HepG2 (cell line): ENCODE results near the gene ARHGAP30. TPM values are rescaled to one million over a fixed set of nuclear protein-coding genes. Genes with fewer than 3 reads are reported as not detected.

ENCODE experiments used
- ATAC-seq: fragments of 200-7000 bp; cut with Tn5 transposase; 3 replicates; pipeline ENCODE4 v1.9.1; 2020; ENCODE audit warnings: mild to moderate bottlenecking, moderate library complexity
- BruUV-seq: library from RNA; stranded (reverse); fragments of 400-500 nt; replicated peaks from 2 replicates; lab custom pipeline; 2021; lab: Mats Ljungman, UMichigan
- CTCF ChIA-PET: fragments of 300-600 bp; formaldehyde crosslinking; extraction: SDS; loops from one replicate; lab custom pipeline; 2021; ENCODE audit warnings: low total read pairs, inconsistent platforms, low intra/inter-chr PET ratio; lab: Yijun Ruan, JAX
- POLR2A ChIA-PET: fragments of 350-600 bp; sonication (Branson Sonifier 250); formaldehyde crosslinking; loops from one replicate; lab custom pipeline; 2020; ENCODE audit warnings: antibody characterized with exemption, inconsistent platforms; lab: Yijun Ruan, JAX
- DNase-seq: peaks from one replicate; pipeline ENCODE4 v3.0.0-alpha.2; 2015; ENCODE audit warnings: low spot score
- FAIRE-seq: peaks from 3 replicates; lab custom pipeline; 2011; peaks lifted over from hg19 to GRCh38; lab: Jason Lieb, UNC
- H2AFZ ChIP-seq: one replicate; pipeline ENCODE4 v1.6.1; 2011; ENCODE audit warnings: low read length, inconsistent platforms
- H3K27ac ChIP-seq: fragments of 300-600 bp; 3 replicates; pipeline ENCODE4 v1.8.0; 2011; ENCODE audit warnings: mixed run types, mild to moderate bottlenecking, mixed read lengths, low read length, inconsistent platforms; ENCODE audit not compliant: insufficient read depth; ENCODE audit errors: extremely low read length
- H3K27me3 ChIP-seq, 2 experiments: fragments of 200-600 bp in 1 of 2; 2 replicates in 1 of 2; 3 replicates in 1 of 2; pipeline versions ENCODE4 v1.6.0 to v1.8.0; 2011; ENCODE audit warnings: low read length in 2 of 2, mild to moderate bottlenecking in 2 of 2, moderate library complexity in 2 of 2, inconsistent platforms in 1 of 2; ENCODE audit not compliant: insufficient read depth in 2 of 2, control insufficient read depth in 1 of 2
- H3K36me3 ChIP-seq, 2 experiments: fragments of 200-600 bp in 1 of 2; replicated peaks in 1 of 2; 2 replicates in 1 of 2; 3 replicates in 1 of 2; pipeline versions ENCODE4 v1.5.1 to v1.8.0; 2011; ENCODE audit warnings: low read length in 2 of 2, inconsistent platforms in 1 of 2; ENCODE audit not compliant: insufficient read depth in 2 of 2, control insufficient read depth in 1 of 2
- H3K4me1 ChIP-seq: 2 replicates; pipeline ENCODE4 v1.5.1; 2012; ENCODE audit warnings: low read length, inconsistent platforms; ENCODE audit not compliant: insufficient read depth
- H3K4me2 ChIP-seq: 2 replicates; pipeline ENCODE4 v1.6.0; 2011; ENCODE audit warnings: low read depth, low read length, inconsistent platforms
- H3K4me3 ChIP-seq, 3 experiments: fragments of 200-600 bp in 1 of 3; sonication (generic), shearing (Covaris generic) in 1 of 3; replicated peaks in 1 of 3; 2 replicates each; pipeline ENCODE4 v1.5.1; 2011 to 2016; ENCODE audit warnings: low read length in 3 of 3, inconsistent platforms in 2 of 3, low read depth in 2 of 3, mild to moderate bottlenecking in 2 of 3, control low read depth in 1 of 3, mixed read lengths in 1 of 3; ENCODE audit not compliant: insufficient read depth in 1 of 3
- H3K79me2 ChIP-seq: one replicate; pipeline ENCODE4 v1.6.1; 2011; ENCODE audit warnings: low read length, inconsistent platforms; ENCODE audit not compliant: insufficient read depth
- H3K9ac ChIP-seq: 2 replicates; pipeline ENCODE4 v1.6.0; 2011; ENCODE audit warnings: mild to moderate bottlenecking, low read depth, low read length, inconsistent platforms; ENCODE audit not compliant: insufficient read depth
- H3K9me3 ChIP-seq: 2 replicates; pipeline ENCODE4 v1.5.1; 2012; ENCODE audit warnings: mild to moderate bottlenecking, low read length
- H4K20me1 ChIP-seq: 2 replicates; pipeline ENCODE4 v1.6.0; 2011; ENCODE audit warnings: inconsistent platforms, mild to moderate bottlenecking, low read length, moderate library complexity; ENCODE audit not compliant: insufficient read depth
- ELF1 ChIP-seq: sonication (generic); formaldehyde crosslinking; IDR thresholded peaks from 2 replicates; pipeline ENCODE4 v1.4.0; 2020; ENCODE audit warnings: missing genetic modification reagents
- ELF3 ChIP-seq: IDR thresholded peaks from 2 replicates; pipeline ENCODE4 v1.6.1; 2016; ENCODE audit warnings: missing genetic modification reagents, missing compliant biosample characterization
- FOXK1 ChIP-seq: sonication (generic); formaldehyde crosslinking; IDR thresholded peaks from 2 replicates; pipeline ENCODE4 v1.4.0; 2020; ENCODE audit warnings: low read depth, missing genetic modification reagents, borderline replicate concordance
- GATAD2A ChIP-seq: IDR thresholded peaks from 2 replicates; pipeline ENCODE4 v1.6.1; 2016
- KDM4B ChIP-seq: sonication (generic); formaldehyde crosslinking; IDR thresholded peaks from 2 replicates; pipeline ENCODE4 v1.4.0; 2020; ENCODE audit warnings: missing genetic modification reagents
- KLF9 ChIP-seq: IDR thresholded peaks from 2 replicates; pipeline ENCODE4 v1.6.1; 2016; ENCODE audit warnings: low read depth
- KMT2B ChIP-seq: IDR thresholded peaks from 2 replicates; pipeline ENCODE4 v1.6.1; 2016; ENCODE audit warnings: missing genetic modification reagents, missing compliant biosample characterization
- NR2F6 ChIP-seq, 2 experiments: IDR thresholded peaks; 2 replicates each; pipeline ENCODE4 v1.6.1; 2016; ENCODE audit warnings: antibody characterized with exemption in 1 of 2, mild to moderate bottlenecking in 1 of 2
- ZFP62 ChIP-seq: sonication (generic); formaldehyde crosslinking; IDR thresholded peaks from 2 replicates; pipeline ENCODE4 v1.4.0; 2020; ENCODE audit warnings: missing genetic modification reagents
- ZNF33B ChIP-seq: sonication (generic); formaldehyde crosslinking; IDR thresholded peaks from 2 replicates; pipeline ENCODE4 v1.5.1; 2020; ENCODE audit warnings: mild to moderate bottlenecking, missing genetic modification reagents
- ZNF432 ChIP-seq: sonication (generic); formaldehyde crosslinking; IDR thresholded peaks from 2 replicates; pipeline ENCODE4 v1.5.0; 2020; ENCODE audit warnings: missing genetic modification reagents, mild to moderate bottlenecking, borderline replicate concordance
- ZNF879 ChIP-seq: sonication (generic); formaldehyde crosslinking; IDR thresholded peaks from 2 replicates; pipeline ENCODE4 v1.8.1; 2023; ENCODE audit warnings: missing genetic modification reagents
- WGBS: methylation state at CpG from one replicate; pipeline ENCODE4 v1.1.6; 2017; ENCODE audit warnings: low lambda C conversion rate; 5-methylcytosine and 5-hydroxymethylcytosine counted together
- in situ Hi-C: cut with HindIII; loops from 2 replicates; pipeline ENCODE4 v1.10.0; 2017; ENCODE audit warnings: low pct_unique_long_range_greater_than_20kb; ENCODE audit not compliant: extremely low pct_ligation_motif_present
- intact Hi-C: fragments of 100-400 bp; cut with micrococcal nuclease; formaldehyde crosslinking; loops from one replicate; pipeline ENCODE4 v1.10.0; 2022; ENCODE audit not compliant: unreplicated experiment
- polyA plus RNA-seq, 8 experiments: library from polyadenylated mRNA; depleted of rRNA in 3 of 8; stranded (reverse) in 7 of 8; unstranded in 1 of 8; fragments of >200 nt; fragmentation: Illumina TruSeq in 4 of 8; extraction: Trizol in 4 of 8; gene quantifications; 2 replicates each; pipeline versions ENCODE4 v1.2.1 to v1.2.3, GENCODE V29; 2011 to 2016; ENCODE audit warnings: low read depth in 4 of 8, missing spikeins in 1 of 8, mixed read lengths in 1 of 8; ENCODE audit not compliant: insufficient read depth in 1 of 8
- total RNA-seq, 5 experiments: library from RNA; depleted of rRNA; stranded (reverse); fragments of >200 nt; fragmentation: Illumina TruSeq; extraction: Trizol; gene quantifications; 2 replicates each; pipeline ENCODE4 v1.2.3, GENCODE V29; 2016; ENCODE audit warnings: low read depth in 1 of 5
- TF ChIP-seq, protein P1 (sequence below): sonication (generic); formaldehyde crosslinking; IDR thresholded peaks from 2 replicates; pipeline ENCODE4 v1.4.0; 2020; ENCODE audit warnings: missing genetic modification reagents
- TF ChIP-seq, protein P2 (sequence below): sonication (generic); formaldehyde crosslinking; IDR thresholded peaks from 2 replicates; pipeline ENCODE4 v1.8.1; 2022; ENCODE audit warnings: mild to moderate bottlenecking, missing genetic modification reagents
- TF ChIP-seq, protein P3 (sequence below): IDR thresholded peaks from 2 replicates; pipeline ENCODE4 v1.6.1; 2016; ENCODE audit warnings: missing compliant biosample characterization, missing genetic modification reagents, borderline replicate concordance
- TF ChIP-seq, protein P4 (sequence below): sonication (generic); formaldehyde crosslinking; IDR thresholded peaks from 2 replicates; pipeline ENCODE4 v1.9.0; 2021; ENCODE audit warnings: missing genetic modification reagents, mild to moderate bottlenecking, borderline replicate concordance

The ARHGAP30 gene
- total and polyA plus RNA-seq, 2 of the 13 experiments (the other 11 are each of a cell fraction or from before 2014, with no cell fraction given) = 0.13 to 0.20 TPM

DNA sequence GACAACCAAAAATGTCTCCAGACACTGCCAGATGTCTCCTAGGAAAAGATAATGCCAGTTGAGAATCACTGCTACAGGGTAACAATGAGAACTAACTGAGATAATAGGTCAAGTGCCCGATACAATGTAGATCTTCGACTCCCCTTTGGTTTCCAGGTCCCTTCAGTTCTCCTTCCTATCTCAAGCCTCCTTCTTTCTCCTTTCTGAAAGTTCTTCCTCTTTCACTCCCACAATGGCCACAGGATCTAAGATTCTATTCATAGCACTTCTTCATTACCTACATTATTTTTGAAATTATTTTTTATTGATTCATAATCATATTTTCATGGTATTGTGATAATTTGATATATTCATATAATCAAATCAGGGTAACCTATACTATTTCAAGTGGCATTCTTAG lies 41.8 kb upstream of the ARHGAP30 start:
- TF ChIP-seq KMT2B (no peak), ZNF879 (CRISPR knock-in tag) (no peak), KLF9 (CRISPR knock-in tag) (no peak)
- TF ChIP-seq, protein P1, sequence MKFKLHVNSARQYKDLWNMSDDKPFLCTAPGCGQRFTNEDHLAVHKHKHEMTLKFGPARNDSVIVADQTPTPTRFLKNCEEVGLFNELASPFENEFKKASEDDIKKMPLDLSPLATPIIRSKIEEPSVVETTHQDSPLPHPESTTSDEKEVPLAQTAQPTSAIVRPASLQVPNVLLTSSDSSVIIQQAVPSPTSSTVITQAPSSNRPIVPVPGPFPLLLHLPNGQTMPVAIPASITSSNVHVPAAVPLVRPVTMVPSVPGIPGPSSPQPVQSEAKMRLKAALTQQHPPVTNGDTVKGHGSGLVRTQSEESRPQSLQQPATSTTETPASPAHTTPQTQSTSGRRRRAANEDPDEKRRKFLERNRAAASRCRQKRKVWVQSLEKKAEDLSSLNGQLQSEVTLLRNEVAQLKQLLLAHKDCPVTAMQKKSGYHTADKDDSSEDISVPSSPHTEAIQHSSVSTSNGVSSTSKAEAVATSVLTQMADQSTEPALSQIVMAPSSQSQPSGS = no peak
- intact Hi-C loops (no loop called here), in situ Hi-C loops (no loop called here)
- peaks cover 66% of the 10 kb centered on the region for H3K79me2 ChIP-seq
- H2AFZ ChIP-seq = no peak overlapping the region
- no peaks in the 10 kb centered on the region for H3K27me3 ChIP-seq
- no peak for FAIRE-seq
- WGBS = 95% methylated on average over 2 of the region's 2 CpGs
- ChIA-PET POLR2A (interaction anchor here (0.8 kb wide), 1 partner anchor 12 kb away, joined by 3 read pairs; no protein-coding TSS in a partner anchor), CTCF (no interaction called here)
- no peak overlapping the region for H3K9ac ChIP-seq
- peaks cover 11% of the 10 kb centered on the region; the same call in 1 of the 2 replicates for H4K20me1 ChIP-seq
- ATAC-seq = no peak
- no peak overlapping the region for H3K27ac ChIP-seq
- no peak for DNase-seq
- no peaks in the 10 kb centered on the region for H3K9me3 ChIP-seq
- peaks cover 43% of the 10 kb centered on the region for H3K4me1 ChIP-seq
- H3K4me2 ChIP-seq = no peak overlapping the region
- H3K4me3 ChIP-seq = no peak overlapping the region
- BruUV-seq = no TSS peak
- peaks cover 2 to 12% of the 10 kb centered on the region in 2 experiments; a peak in 4 of 5 replicates for H3K36me3 ChIP-seq

- in situ Hi-C loops (no loop called here), intact Hi-C loops (no loop called here)
- Histone ChIP-seq H3K9ac (no peak overlapping the region), H4K20me1 (peaks cover 11% of the 10 kb centered on the region; the same call in 1 of the 2 replicates), H3K4me1 (peaks cover 39% of the 10 kb centered on the region), H2AFZ (no peak overlapping the region), H3K4me3 (no peak overlapping the region), H3K79me2 (peaks cover 66% of the 10 kb centered on the region), H3K27ac (no peak overlapping the region), H3K27me3 (no peaks in the 10 kb centered on the region), H3K9me3 (no peaks in the 10 kb centered on the region), H3K36me3 (peaks cover 2 to 14% of the 10 kb centered on the region in 2 experiments; a peak in 4 of 5 replicates), H3K4me2 (no peak overlapping the region)
- FAIRE-seq (no peak), ATAC-seq (no peak), DNase-seq (no peak)
- ChIA-PET CTCF (no interaction called here), POLR2A (no interaction called here)
- 100% methylated on average over 3 of the region's 3 CpGs for WGBS
- BruUV-seq = no TSS peak
- TF ChIP-seq, protein P2, sequence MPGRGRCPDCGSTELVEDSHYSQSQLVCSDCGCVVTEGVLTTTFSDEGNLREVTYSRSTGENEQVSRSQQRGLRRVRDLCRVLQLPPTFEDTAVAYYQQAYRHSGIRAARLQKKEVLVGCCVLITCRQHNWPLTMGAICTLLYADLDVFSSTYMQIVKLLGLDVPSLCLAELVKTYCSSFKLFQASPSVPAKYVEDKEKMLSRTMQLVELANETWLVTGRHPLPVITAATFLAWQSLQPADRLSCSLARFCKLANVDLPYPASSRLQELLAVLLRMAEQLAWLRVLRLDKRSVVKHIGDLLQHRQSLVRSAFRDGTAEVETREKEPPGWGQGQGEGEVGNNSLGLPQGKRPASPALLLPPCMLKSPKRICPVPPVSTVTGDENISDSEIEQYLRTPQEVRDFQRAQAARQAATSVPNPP (CRISPR knock-in tag) = no peak
- TF ChIP-seq KDM4B (no peak), ELF3 (CRISPR knock-in tag) (no peak), ZNF432 (CRISPR knock-in tag) (no peak), ELF1 (CRISPR knock-in tag) (no peak), GATAD2A (CRISPR knock-in tag) (no peak), ZNF33B (CRISPR knock-in tag) (no peak), FOXK1 (no peak), ZFP62 (CRISPR knock-in tag) (no peak), NR2F6 (IDR thresholded peaks at IDR 0.05) (no peak), NR2F6 (CRISPR knock-in tag; IDR thresholded peaks at IDR 0.05) (no peak)
- TF ChIP-seq, protein P3, sequence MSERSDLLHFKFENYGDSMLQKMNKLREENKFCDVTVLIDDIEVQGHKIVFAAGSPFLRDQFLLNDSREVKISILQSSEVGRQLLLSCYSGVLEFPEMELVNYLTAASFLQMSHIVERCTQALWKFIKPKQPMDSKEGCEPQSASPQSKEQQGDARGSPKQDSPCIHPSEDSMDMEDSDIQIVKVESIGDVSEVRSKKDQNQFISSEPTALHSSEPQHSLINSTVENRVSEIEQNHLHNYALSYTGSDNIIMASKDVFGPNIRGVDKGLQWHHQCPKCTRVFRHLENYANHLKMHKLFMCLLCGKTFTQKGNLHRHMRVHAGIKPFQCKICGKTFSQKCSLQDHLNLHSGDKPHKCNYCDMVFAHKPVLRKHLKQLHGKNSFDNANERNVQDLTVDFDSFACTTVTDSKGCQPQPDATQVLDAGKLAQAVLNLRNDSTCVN (CRISPR knock-in tag) = no peak
- TF ChIP-seq, protein P4, sequence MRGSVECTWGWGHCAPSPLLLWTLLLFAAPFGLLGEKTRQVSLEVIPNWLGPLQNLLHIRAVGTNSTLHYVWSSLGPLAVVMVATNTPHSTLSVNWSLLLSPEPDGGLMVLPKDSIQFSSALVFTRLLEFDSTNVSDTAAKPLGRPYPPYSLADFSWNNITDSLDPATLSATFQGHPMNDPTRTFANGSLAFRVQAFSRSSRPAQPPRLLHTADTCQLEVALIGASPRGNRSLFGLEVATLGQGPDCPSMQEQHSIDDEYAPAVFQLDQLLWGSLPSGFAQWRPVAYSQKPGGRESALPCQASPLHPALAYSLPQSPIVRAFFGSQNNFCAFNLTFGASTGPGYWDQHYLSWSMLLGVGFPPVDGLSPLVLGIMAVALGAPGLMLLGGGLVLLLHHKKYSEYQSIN (CRISPR knock-in tag) = no peak
These were observed 41.4 kb upstream of the ARHGAP30 start for GRCh38 chr1:161111117-161111516.
